HuH-7 (cell line): Measurements from ENCODE around the gene EFHD1.
"Not testable (repeated sequence)": the region's sequence is repeated elsewhere in the genome, so short reads cannot be mapped to it uniquely, and the experiment has no call there.

Source experiments
- DNase-seq: peaks from one replicate; pipeline ENCODE4 v3.0.0; 2011; ENCODE audit warnings: low spot score

Gene EFHD1

GRCh38 chr2:232696609-232697058, 63.2 kb downstream of the EFHD1 start:
- no peak for DNase-seq

- peak; percentile 87 for DNase-seq
Observed at GRCh38 chr2:232697059-232697806, 63.8 kb downstream of the EFHD1 start, which contains the start of gene GIGYF2. GIGYF2 (plus strand) TSS chr2:232697331; CDS start chr2:232735198, 37,867 bp downstream.

- DNase-seq, result peak; percentile 22
Observed at GRCh38 chr2:232697807-232698110, 64.4 kb downstream of the EFHD1 start.

- DNase-seq, result no peak
Observed at GRCh38 chr2:232698556-232699091, 65.2 kb downstream of the EFHD1 start.

GRCh38 chr2:232699110-232699509, 65.7 kb downstream of the EFHD1 start:
- no peak for DNase-seq

- DNase-seq, result no peak
Observed at GRCh38 chr2:232700154-232700553, 66.8 kb downstream of the EFHD1 start.

GRCh38 chr2:232707076-232707475, 73.7 kb downstream of the EFHD1 start:
- DNase-seq, result no peak

- DNase-seq, result no peak
Observed at GRCh38 chr2:232713505-232713904, 80.1 kb downstream of the EFHD1 start.

- DNase-seq, result no peak
Observed at GRCh38 chr2:232714969-232715368, 81.6 kb downstream of the EFHD1 start.

- DNase-seq, result not testable (repeated sequence)
Observed at GRCh38 chr2:232720056-232720455, 86.7 kb downstream of the EFHD1 start.

- no peak for DNase-seq
Observed at GRCh38 chr2:232721261-232721660, 87.9 kb downstream of the EFHD1 start.

GRCh38 chr2:232721882-232722281, 88.5 kb downstream of the EFHD1 start:
- DNase-seq, result no peak

GRCh38 chr2:232723027-232723426, 89.6 kb downstream of the EFHD1 start:
- no peak for DNase-seq

GRCh38 chr2:232728785-232729184, 95.4 kb downstream of the EFHD1 start:
- DNase-seq, result no peak

- no peak for DNase-seq
Observed at GRCh38 chr2:232731470-232731869, 98.1 kb downstream of the EFHD1 start.
